ENCODE data around the gene LBHD1. TPM values are rescaled to one million over a fixed set of nuclear protein-coding genes. Genes with fewer than 3 reads are reported as not detected.

The LBHD1 gene
- total and polyA plus RNA-seq, 2 donors, result 4.0 to 14.0 TPM

DNA sequence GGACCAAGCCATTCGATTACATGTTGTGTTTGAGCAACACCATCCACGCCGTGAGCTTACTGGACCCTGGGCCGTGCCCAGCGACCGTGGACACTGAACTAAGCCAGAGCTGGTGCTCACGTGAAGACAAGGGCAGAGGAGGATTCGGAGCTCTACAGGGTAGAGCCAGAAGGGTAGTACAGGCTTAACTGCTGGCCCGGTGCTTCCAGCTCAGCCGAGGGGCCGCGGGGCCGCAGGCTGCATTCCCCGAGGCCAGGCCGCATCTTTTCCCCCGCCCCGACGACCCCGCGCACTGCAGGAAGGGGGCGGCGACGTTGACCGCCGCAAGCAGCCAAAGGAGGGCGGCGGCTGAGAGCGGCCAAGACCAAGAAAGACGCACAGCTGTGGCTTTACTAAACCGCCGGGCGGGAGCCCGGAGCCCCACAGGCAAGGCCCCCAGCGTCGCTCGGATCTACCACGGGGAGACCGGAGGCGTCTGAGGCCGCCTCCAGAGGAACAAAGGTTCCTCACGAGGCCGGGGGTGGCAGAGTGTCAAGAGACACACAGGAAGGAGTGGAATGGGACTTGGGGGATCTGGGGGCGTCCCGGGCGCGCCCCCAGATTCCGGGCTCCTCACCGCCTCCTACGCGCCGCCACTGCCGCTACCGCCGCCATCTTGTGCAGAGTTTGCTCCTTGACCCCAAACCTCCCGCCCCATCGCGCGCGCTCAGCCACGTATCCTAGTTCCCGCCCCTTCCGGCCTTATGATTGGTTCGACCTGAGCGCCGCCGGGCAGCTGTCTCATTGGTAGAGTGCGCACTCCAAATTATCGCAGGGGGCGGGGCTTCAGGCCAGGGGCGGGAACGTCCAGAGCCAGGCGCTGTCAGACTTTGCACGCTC, 25.9 kb downstream of the LBHD1 start, which contains the start of gene GANAB:
GANAB (minus strand) TSS at position 668 of the 879 bp plus-strand sequence; CDS start at position 654, 14 bp downstream.
- H3K27me3 ChIP-seq (ENCODE audit: control insufficient read depth in 2 of 2, insufficient read depth in 1 of 2, low read length in 1 of 2), result no peaks in the 10 kb centered on the region
- WGBS, result under 1% methylated on average over 73 of the region's 73 CpGs
- no peaks in the 10 kb centered on the region for H3K9me3 ChIP-seq (ENCODE audit: control insufficient read depth in 2 of 2, insufficient read depth in 1 of 2, low read length in 1 of 2)
- H3K36me3 ChIP-seq (ENCODE audit: control insufficient read depth in 2 of 2, insufficient read depth in 2 of 2, low read length in 1 of 2), result peaks cover 20 to 42% of the 10 kb centered on the region in 2 donors
- H3K27ac ChIP-seq (ENCODE audit: low read depth in 1 of 2, low read length in 1 of 2), result peak within 1 kb of the TSS; percentile 81 to 89
- DNase-seq (ENCODE audit: low read depth in 6 of 9, low spot score in 9 of 9), result peak; percentile 90 to 99 (median 97)
- peaks cover 9 to 27% of the 10 kb centered on the region in 2 donors for H3K4me1 ChIP-seq (ENCODE audit: control insufficient read depth in 2 of 2, insufficient read depth in 2 of 2, low read length in 2 of 2)
- peak within 1 kb of the TSS; percentile 68 to 100 for H3K4me3 ChIP-seq (ENCODE audit: low read length in 2 of 2)

DNA sequence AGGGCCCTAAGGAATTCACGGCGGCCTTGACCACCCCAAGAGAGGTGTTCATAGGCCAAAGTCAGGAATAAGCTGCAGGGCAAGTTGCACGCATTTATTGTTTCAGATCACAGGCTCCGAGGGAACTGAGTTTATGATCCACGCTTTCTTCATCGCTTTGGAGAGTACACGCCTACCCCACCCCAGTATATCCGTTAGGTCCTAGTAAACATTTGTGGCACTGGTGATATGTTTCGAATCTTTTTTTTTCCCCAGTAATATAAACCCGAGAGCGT, 26.5 kb downstream of the LBHD1 start:
- Histone ChIP-seq H3K27ac (ENCODE audit: low read depth in 1 of 2, low read length in 1 of 2) (peak overlapping the region; percentile 81 to 89), H3K9me3 (ENCODE audit: control insufficient read depth in 2 of 2, insufficient read depth in 1 of 2, low read length in 1 of 2) (no peaks in the 10 kb centered on the region), H3K4me1 (ENCODE audit: control insufficient read depth in 2 of 2, insufficient read depth in 2 of 2, low read length in 2 of 2) (peaks cover 9 to 32% of the 10 kb centered on the region in 2 donors), H3K36me3 (ENCODE audit: control insufficient read depth in 2 of 2, insufficient read depth in 2 of 2, low read length in 1 of 2) (peaks cover 20 to 42% of the 10 kb centered on the region in 2 donors), H3K27me3 (ENCODE audit: control insufficient read depth in 2 of 2, insufficient read depth in 1 of 2, low read length in 1 of 2) (no peaks in the 10 kb centered on the region), H3K4me3 (ENCODE audit: low read length in 2 of 2) (peak overlapping the region; percentile 68 to 100)
- 19% methylated on average over 11 of the region's 11 CpGs for WGBS
- peak in 1 of 9 donors; percentile 28 for DNase-seq (ENCODE audit: low read depth in 6 of 9, low spot score in 9 of 9)

DNA sequence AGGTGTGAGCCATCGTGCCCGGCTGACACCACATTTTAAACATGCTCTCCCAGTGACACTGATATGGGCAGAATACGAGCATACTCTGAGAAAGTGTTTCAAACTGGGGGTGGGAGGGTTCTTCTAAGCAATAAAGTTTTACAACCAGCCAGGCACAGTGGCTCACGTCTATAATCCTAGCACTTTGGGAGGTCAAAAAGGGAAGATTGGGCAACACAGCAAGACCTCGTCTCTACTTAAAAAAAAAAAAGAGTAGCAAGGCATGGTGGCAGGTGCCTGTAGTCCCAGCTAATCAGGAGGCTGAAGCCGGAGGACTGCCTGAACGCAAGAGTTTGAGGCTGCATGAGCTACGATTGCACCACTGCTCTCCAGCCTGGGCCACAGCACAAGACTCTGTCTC, 27.8 kb downstream of the LBHD1 start:
- Histone ChIP-seq H3K4me3 (ENCODE audit: low read length in 2 of 2) (no peak overlapping the region), H3K4me1 (ENCODE audit: control insufficient read depth in 2 of 2, insufficient read depth in 2 of 2, low read length in 2 of 2) (peaks cover 9 to 33% of the 10 kb centered on the region in 2 donors), H3K36me3 (ENCODE audit: control insufficient read depth in 2 of 2, insufficient read depth in 2 of 2, low read length in 1 of 2) (peaks cover 18 to 41% of the 10 kb centered on the region in 2 donors), H3K27ac (ENCODE audit: low read depth in 1 of 2, low read length in 1 of 2) (no peak overlapping the region), H3K9me3 (ENCODE audit: control insufficient read depth in 2 of 2, insufficient read depth in 1 of 2, low read length in 1 of 2) (no peaks in the 10 kb centered on the region), H3K27me3 (ENCODE audit: control insufficient read depth in 2 of 2, insufficient read depth in 1 of 2, low read length in 1 of 2) (no peaks in the 10 kb centered on the region)
- no peak for DNase-seq (ENCODE audit: low read depth in 6 of 9, low spot score in 9 of 9)
- WGBS, result 98% methylated on average over 8 of the region's 8 CpGs

DNA sequence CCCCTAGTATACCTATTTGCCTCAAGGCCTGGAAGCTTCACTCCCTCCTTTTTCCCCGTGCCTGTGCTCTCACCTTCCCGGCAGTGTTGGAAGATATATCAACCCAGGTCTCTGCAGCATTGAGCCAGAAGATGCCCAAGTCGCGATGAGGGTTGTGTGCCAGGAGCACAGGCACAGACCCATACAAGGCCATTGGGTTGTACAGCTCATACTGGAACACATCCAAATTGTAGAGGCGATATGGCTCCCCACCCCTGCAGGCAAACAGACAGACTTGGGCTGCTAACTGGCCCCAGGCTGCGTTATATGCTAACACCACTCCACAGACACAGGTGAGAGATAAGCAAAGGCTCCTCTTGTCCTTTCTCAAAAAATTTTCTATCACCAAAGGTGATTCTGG, 39.6 kb downstream of the LBHD1 start:
- WGBS, result 97% methylated on average over 6 of the region's 6 CpGs
- Histone ChIP-seq H3K27ac (ENCODE audit: low read depth in 1 of 2, low read length in 1 of 2) (no peak overlapping the region), H3K4me1 (ENCODE audit: control insufficient read depth in 2 of 2, insufficient read depth in 2 of 2, low read length in 2 of 2) (no peaks in the 10 kb centered on the region), H3K9me3 (ENCODE audit: control insufficient read depth in 2 of 2, insufficient read depth in 1 of 2, low read length in 1 of 2) (no peaks in the 10 kb centered on the region), H3K36me3 (ENCODE audit: control insufficient read depth in 2 of 2, insufficient read depth in 2 of 2, low read length in 1 of 2) (peaks cover 72 to 94% of the 10 kb centered on the region in 2 donors), H3K27me3 (ENCODE audit: control insufficient read depth in 2 of 2, insufficient read depth in 1 of 2, low read length in 1 of 2) (no peaks in the 10 kb centered on the region), H3K4me3 (ENCODE audit: low read length in 2 of 2) (no peak overlapping the region)
- DNase-seq (ENCODE audit: low read depth in 6 of 9, low spot score in 9 of 9), result no peak

DNA sequence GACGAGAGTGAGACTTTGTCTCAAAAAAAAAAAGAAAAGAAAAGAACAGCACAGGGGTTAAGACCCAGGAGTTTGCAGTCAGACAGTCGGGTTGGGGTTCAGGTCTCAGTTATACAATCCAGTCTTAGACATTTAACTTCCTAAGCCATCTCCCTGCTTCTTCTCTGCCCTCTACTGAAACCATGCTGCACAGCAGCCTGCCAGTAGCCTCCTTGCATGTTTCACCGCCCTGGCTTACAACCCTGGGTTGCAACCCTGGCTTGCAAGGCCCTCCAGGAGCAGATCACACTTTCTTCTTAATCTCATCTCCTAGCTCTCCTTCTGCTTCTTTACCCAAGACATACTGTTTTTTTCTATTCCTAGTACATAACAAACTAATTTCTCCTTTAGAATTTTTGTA, 44.4 kb downstream of the LBHD1 start:
- no peaks in the 10 kb centered on the region for H3K9me3 ChIP-seq (ENCODE audit: control insufficient read depth in 2 of 2, insufficient read depth in 1 of 2, low read length in 1 of 2)
- H3K4me1 ChIP-seq (ENCODE audit: control insufficient read depth in 2 of 2, insufficient read depth in 2 of 2, low read length in 2 of 2), result no peaks in the 10 kb centered on the region
- DNase-seq (ENCODE audit: low read depth in 6 of 9, low spot score in 9 of 9), result no peak
- H3K27me3 ChIP-seq (ENCODE audit: control insufficient read depth in 2 of 2, insufficient read depth in 1 of 2, low read length in 1 of 2), result no peaks in the 10 kb centered on the region
- H3K27ac ChIP-seq (ENCODE audit: low read depth in 1 of 2, low read length in 1 of 2), result no peak overlapping the region
- H3K4me3 ChIP-seq (ENCODE audit: low read length in 2 of 2), result no peak overlapping the region
- WGBS, result 97% methylated on average over 3 of the region's 3 CpGs
- peaks cover 67 to 76% of the 10 kb centered on the region in 2 donors for H3K36me3 ChIP-seq (ENCODE audit: control insufficient read depth in 2 of 2, insufficient read depth in 2 of 2, low read length in 1 of 2)

DNA sequence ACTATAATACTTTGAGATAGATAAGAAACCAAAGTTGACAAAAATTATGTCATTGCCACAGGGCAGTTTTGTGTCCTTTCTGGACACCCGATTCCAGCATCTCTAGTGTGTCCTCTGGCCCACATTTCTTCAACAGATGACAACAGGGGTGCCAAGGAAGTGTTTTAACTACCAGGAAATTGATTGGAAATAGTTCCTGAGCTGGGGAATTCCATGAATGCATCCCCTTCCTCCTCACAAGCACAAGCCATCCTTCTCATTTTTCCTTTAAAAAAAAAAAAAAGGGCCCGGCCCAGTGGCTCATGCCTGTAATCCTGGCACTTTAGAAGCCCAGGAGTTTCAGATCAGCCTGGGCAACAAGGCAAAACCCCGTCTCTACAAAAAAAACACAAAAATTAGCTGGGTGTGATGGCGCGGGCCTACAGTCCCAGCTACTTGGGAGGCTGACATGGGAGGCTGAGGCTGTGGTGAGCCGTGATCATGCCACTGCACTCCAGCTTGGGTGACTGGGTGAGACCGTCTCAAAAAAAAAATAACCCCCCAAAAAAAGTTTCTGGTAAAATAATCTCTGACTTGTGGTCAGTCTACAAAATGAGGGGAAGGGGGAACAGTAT, 49.5 kb downstream of the LBHD1 start:
- WGBS, result 96% methylated on average over 7 of the region's 7 CpGs
- Histone ChIP-seq H3K4me3 (ENCODE audit: low read length in 2 of 2) (no peak overlapping the region), H3K9me3 (ENCODE audit: control insufficient read depth in 2 of 2, insufficient read depth in 1 of 2, low read length in 1 of 2) (no peaks in the 10 kb centered on the region), H3K4me1 (ENCODE audit: control insufficient read depth in 2 of 2, insufficient read depth in 2 of 2, low read length in 2 of 2) (peaks cover 16 to 17% of the 10 kb centered on the region in 2 donors), H3K36me3 (ENCODE audit: control insufficient read depth in 2 of 2, insufficient read depth in 2 of 2, low read length in 1 of 2) (peaks cover 26 to 28% of the 10 kb centered on the region in 2 donors), H3K27ac (ENCODE audit: low read depth in 1 of 2, low read length in 1 of 2) (peak overlapping the region; percentile 87 to 88), H3K27me3 (ENCODE audit: control insufficient read depth in 2 of 2, insufficient read depth in 1 of 2, low read length in 1 of 2) (no peaks in the 10 kb centered on the region)
- DNase-seq (ENCODE audit: low read depth in 6 of 9, low spot score in 9 of 9), result no peak

DNA sequence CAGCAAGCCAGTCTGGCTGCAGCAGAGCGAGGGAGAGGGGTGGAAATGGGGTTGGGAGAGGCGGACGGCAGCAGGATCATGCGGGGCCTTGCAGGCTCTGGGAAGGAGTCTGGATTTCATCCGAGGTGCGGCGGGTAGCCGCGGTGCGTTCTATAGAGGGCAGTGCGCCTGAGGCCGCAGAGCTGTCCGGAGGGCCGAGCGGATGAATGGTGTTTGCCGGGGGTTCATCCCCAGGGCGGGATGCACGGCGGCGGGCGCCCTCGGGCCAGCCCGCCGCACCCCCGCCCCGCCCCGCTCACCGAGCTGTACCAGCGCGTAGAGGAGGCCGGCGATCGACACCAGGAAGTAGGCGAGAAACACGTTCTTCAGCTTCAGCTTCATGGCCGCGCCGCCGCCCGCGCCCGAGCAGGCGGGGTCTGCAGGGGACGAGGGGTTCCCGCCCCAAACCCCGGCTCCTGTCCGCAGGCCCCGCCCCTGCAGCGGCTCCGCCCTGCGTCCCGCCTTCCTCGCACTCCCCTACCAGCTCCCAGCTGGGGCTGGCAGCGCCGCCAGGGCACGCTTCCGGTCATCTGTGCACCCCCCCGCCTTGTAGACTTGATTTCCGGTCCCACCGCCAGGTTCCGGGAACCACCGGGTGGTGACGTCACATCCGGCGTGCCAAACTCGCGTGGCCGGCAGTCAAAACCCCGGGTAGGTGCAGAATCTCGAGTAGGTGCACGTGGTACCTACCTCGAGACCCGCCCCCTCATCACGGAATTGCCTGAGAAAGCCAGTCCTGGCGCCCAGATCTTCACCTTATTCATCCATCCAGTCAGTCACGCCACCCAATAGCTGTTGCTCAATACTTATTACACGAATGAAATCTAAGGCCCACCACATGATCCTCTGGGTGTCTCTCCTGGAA, 50.2 kb downstream of the LBHD1 start, which contains the start of gene B3GAT3:
B3GAT3 (minus strand) TSS at position 420 of the 904 bp plus-strand sequence; CDS start at position 381, 39 bp downstream.
- 2% methylated on average over 77 of the region's 77 CpGs for WGBS
- DNase-seq (ENCODE audit: low read depth in 6 of 9, low spot score in 9 of 9), result peak; percentile 82 to 95 (median 87)
- Histone ChIP-seq H3K4me3 (ENCODE audit: low read length in 2 of 2) (peak within 1 kb of the TSS; percentile 60 to 82), H3K36me3 (ENCODE audit: control insufficient read depth in 2 of 2, insufficient read depth in 2 of 2, low read length in 1 of 2) (peaks cover 27 to 28% of the 10 kb centered on the region in 2 donors), H3K27ac (ENCODE audit: low read depth in 1 of 2, low read length in 1 of 2) (peak within 1 kb of the TSS; percentile 87 to 88), H3K9me3 (ENCODE audit: control insufficient read depth in 2 of 2, insufficient read depth in 1 of 2, low read length in 1 of 2) (no peaks in the 10 kb centered on the region), H3K4me1 (ENCODE audit: control insufficient read depth in 2 of 2, insufficient read depth in 2 of 2, low read length in 2 of 2) (peaks cover 16 to 17% of the 10 kb centered on the region in 2 donors), H3K27me3 (ENCODE audit: control insufficient read depth in 2 of 2, insufficient read depth in 1 of 2, low read length in 1 of 2) (no peaks in the 10 kb centered on the region)

DNA sequence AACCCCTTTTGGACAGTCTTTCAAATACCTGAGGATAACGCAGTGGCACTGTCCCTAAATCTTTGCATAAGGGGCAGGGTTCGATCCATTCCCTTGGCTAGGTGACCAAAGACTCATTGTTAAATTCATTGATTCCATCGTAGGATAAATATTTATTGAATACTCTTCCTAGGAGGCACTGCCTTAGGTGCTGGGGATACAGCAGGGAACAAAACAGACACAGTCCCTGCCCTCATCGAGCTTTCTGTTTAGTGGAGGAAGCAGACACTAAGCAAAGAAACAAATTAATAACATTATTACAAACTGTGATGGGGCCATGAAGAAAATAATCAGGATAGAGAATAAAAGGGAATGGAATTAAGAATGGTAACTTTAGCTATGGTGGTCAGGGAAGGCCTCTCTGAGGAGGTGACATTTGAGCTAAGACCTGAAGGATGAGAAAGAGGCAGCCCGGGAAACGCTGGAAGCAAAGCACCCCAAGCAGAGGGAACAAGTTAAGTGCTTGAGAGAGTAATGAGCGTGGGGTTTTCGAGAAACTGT, 51.0 kb downstream of the LBHD1 start:
- WGBS, result 35% methylated on average over 8 of the region's 8 CpGs
- peak overlapping the region; percentile 60 to 82 for H3K4me3 ChIP-seq (ENCODE audit: low read length in 2 of 2)
- no peaks in the 10 kb centered on the region for H3K9me3 ChIP-seq (ENCODE audit: control insufficient read depth in 2 of 2, insufficient read depth in 1 of 2, low read length in 1 of 2)
- no peaks in the 10 kb centered on the region for H3K27me3 ChIP-seq (ENCODE audit: control insufficient read depth in 2 of 2, insufficient read depth in 1 of 2, low read length in 1 of 2)
- H3K4me1 ChIP-seq (ENCODE audit: control insufficient read depth in 2 of 2, insufficient read depth in 2 of 2, low read length in 2 of 2), result peaks cover 16 to 17% of the 10 kb centered on the region in 2 donors
- peaks cover 25 to 28% of the 10 kb centered on the region in 2 donors for H3K36me3 ChIP-seq (ENCODE audit: control insufficient read depth in 2 of 2, insufficient read depth in 2 of 2, low read length in 1 of 2)
- DNase-seq (ENCODE audit: low read depth in 6 of 9, low spot score in 9 of 9), result no peak
- H3K27ac ChIP-seq (ENCODE audit: low read depth in 1 of 2, low read length in 1 of 2), result peak overlapping the region; percentile 87 to 88

All from thymus (tissue), 11 donors.